ENCODE data around the gene CEP63. TPM values are rescaled to one million over a fixed set of nuclear protein-coding genes. Genes with fewer than 3 reads are reported as not detected.

CEP63 gene
- total and polyA plus RNA-seq, 8 donors: 8.1 to 104 (median 16.7) TPM

- intact Hi-C loops (cut with DNase I; ENCODE audit: low total_unique reads): no loop called here
- no peak for DNase-seq
- Histone ChIP-seq H3K9me3 (peaks cover 0 to 13% (median 6%) of the 10 kb centered on the region in 4 donors), H3K4me1 (peaks cover 0 to 9% (median 0%) of the 10 kb centered on the region in 4 donors), H3K4me3 (no peak overlapping the region), H3K27ac (no peak overlapping the region), H3K36me3 (peaks cover 0 to 15% (median 2%) of the 10 kb centered on the region in 4 donors), H3K27me3 (no peaks in the 10 kb centered on the region)
- no peak for TF ChIP-seq CTCF (IDR thresholded peaks at IDR 0.05)
Measured at GRCh38 chr3:134517791-134518190, 31.9 kb downstream of the CEP63 start.

GRCh38 chr3:134522541-134522940, 36.7 kb downstream of the CEP63 start:
- DNase-seq: no peak
- WGBS, 5 donors: 97 to 100% (median 98%) methylated on average over 6 of the region's 6 CpGs
- Histone ChIP-seq H3K4me1 (peaks cover 0 to 5% (median 0%) of the 10 kb centered on the region in 4 donors), H3K36me3 (peaks cover 0 to 6% (median 3%) of the 10 kb centered on the region in 4 donors), H3K27ac (no peak overlapping the region), H3K4me3 (no peak overlapping the region), H3K9me3 (peaks cover 5 to 43% (median 33%) of the 10 kb centered on the region in 4 donors), H3K27me3 (no peaks in the 10 kb centered on the region)
- no peak for TF ChIP-seq EP300 (IDR thresholded peaks at IDR 0.05)
- no peak for TF ChIP-seq POLR2AphosphoS5 (IDR thresholded peaks at IDR 0.05)
- TF ChIP-seq CTCF (IDR thresholded peaks at IDR 0.05): no peak
- TF ChIP-seq POLR2A (IDR thresholded peaks at IDR 0.05): no peak
- intact Hi-C loops (cut with DNase I; ENCODE audit: low total_unique reads): no loop called here

GRCh38 chr3:134525293-134525692, 39.4 kb downstream of the CEP63 start:
- H3K9me3 ChIP-seq: peaks cover 5 to 38% (median 29%) of the 10 kb centered on the region in 4 donors
- no peak overlapping the region for H3K4me3 ChIP-seq
- peaks cover 0 to 6% (median 3%) of the 10 kb centered on the region in 4 donors for H3K36me3 ChIP-seq
- TF ChIP-seq POLR2A (IDR thresholded peaks at IDR 0.05) (no peak), EP300 (IDR thresholded peaks at IDR 0.05) (no peak), CTCF (IDR thresholded peaks at IDR 0.05) (no peak), POLR2AphosphoS5 (IDR thresholded peaks at IDR 0.05) (no peak)
- no peak overlapping the region for H3K27ac ChIP-seq
- no peaks in the 10 kb centered on the region for H3K27me3 ChIP-seq
- intact Hi-C loops (cut with DNase I; ENCODE audit: low total_unique reads): no loop called here
- no peaks in the 10 kb centered on the region for H3K4me1 ChIP-seq
- DNase-seq: no peak

- TF ChIP-seq POLR2AphosphoS5 (IDR thresholded peaks at IDR 0.05): no peak
- no peak for TF ChIP-seq CTCF (IDR thresholded peaks at IDR 0.05)
- TF ChIP-seq EP300 (IDR thresholded peaks at IDR 0.05): no peak
- no peak for TF ChIP-seq POLR2A (IDR thresholded peaks at IDR 0.05)
- 86 to 100% (median 93%) methylated on average over 1 of the region's 1 CpG for WGBS, 5 donors
- Histone ChIP-seq H3K9me3 (peaks cover 5 to 37% (median 29%) of the 10 kb centered on the region in 4 donors), H3K27me3 (no peaks in the 10 kb centered on the region), H3K36me3 (peaks cover 0 to 6% (median 3%) of the 10 kb centered on the region in 4 donors), H3K27ac (no peak overlapping the region), H3K4me3 (no peak overlapping the region), H3K4me1 (no peaks in the 10 kb centered on the region)
- intact Hi-C loops (cut with DNase I; ENCODE audit: low total_unique reads): no loop called here
- DNase-seq: no peak
Measured at GRCh38 chr3:134526319-134526718, 40.5 kb downstream of the CEP63 start.

Data from stomach (tissue), 9 donors.